Lower leg skin (tissue), 4 donors: ENCODE results near the gene KRT10. TPM values are rescaled to one million over a fixed set of nuclear protein-coding genes. Genes with fewer than 3 reads are reported as not detected.

Source experiments
- DNase-seq, 2 donors: peaks; one replicate each; pipeline ENCODE4 v3.0.0-alpha.2; 2019; ENCODE audit warnings: low spot score in 2 of 2
- H3K4me3 ChIP-seq: fragments of 200-600 bp; sonication (generic); 2 replicates; pipeline ENCODE4 v1.5.1; 2017; ENCODE audit warnings: mild to moderate bottlenecking, low read depth; ENCODE audit not compliant: poor library complexity, severe bottlenecking
- POLR2A ChIP-seq, 2 donors: fragments of 450-650 bp; IDR thresholded peaks; one replicate each; pipeline ENCODE4 v1.6.1; 2016 to 2017; ENCODE audit warnings: antibody characterized with exemption in 2 of 2, mild to moderate bottlenecking in 1 of 2, moderate library complexity in 1 of 2
- WGBS, 2 donors: methylation state at CpG; one replicate each; pipeline ENCODE4 v1.1.5; 2018; 5-methylcytosine and 5-hydroxymethylcytosine counted together
- intact Hi-C: fragments of 100-400 bp; cut with DNase I; formaldehyde crosslinking; loops from one replicate; pipeline ENCODE4 v1.15.0; 2023; ENCODE audit warnings: low total_unique reads
- total RNA-seq, 4 donors: library from RNA; depleted of rRNA; stranded (reverse); fragments of >200 nt; gene quantifications; one replicate each; pipeline ENCODE4 v1.1.0, GENCODE V29; 2016
- TF ChIP-seq, protein P1 (sequence below), 3 donors: fragments of 450-650 bp; IDR thresholded peaks; one replicate each; pipeline ENCODE4 v1.5.1; 2016; ENCODE audit warnings: antibody characterized with exemption in 3 of 3, mild to moderate bottlenecking in 3 of 3, moderate library complexity in 2 of 3

KRT10 gene
- total RNA-seq, 4 donors from 2014 or later = 4,878 to 8,317 (median 6,442) TPM

DNA sequence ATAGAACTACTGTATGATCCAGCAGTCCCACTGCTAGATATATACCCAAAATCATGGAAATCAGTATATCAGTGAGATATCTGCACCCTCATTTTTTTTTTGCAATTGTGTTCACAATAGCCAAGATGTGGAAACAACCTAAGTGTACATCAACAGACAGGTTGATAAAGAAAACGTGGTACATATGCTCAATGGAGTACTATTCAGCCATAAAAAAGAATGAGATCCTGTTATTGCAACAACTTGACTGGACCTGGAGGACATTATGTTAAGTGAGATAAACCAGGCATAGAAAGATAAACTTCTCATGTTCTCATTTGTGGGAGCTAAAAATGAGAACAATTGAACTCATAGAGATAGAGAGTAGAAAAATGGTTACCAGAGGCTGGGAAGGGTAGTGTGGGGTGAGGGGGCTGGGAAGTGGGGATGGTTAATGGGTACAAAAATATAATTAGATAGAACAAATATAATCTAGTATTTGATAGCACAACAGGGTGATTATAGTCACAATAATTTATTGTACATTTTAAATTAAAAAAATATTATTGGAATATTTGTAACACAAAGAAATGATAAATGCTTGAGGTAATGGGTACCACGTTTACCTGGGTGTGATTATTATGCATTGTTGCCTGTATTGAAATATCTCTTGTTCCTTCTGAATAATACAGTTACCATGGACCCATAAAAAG, 7.8 kb upstream of the KRT10 start:
- intact Hi-C loops = no loop called here
- TF ChIP-seq, protein P1, sequence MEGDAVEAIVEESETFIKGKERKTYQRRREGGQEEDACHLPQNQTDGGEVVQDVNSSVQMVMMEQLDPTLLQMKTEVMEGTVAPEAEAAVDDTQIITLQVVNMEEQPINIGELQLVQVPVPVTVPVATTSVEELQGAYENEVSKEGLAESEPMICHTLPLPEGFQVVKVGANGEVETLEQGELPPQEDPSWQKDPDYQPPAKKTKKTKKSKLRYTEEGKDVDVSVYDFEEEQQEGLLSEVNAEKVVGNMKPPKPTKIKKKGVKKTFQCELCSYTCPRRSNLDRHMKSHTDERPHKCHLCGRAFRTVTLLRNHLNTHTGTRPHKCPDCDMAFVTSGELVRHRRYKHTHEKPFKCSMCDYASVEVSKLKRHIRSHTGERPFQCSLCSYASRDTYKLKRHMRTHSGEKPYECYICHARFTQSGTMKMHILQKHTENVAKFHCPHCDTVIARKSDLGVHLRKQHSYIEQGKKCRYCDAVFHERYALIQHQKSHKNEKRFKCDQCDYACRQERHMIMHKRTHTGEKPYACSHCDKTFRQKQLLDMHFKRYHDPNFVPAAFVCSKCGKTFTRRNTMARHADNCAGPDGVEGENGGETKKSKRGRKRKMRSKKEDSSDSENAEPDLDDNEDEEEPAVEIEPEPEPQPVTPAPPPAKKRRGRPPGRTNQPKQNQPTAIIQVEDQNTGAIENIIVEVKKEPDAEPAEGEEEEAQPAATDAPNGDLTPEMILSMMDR (IDR thresholded peaks at IDR 0.05) = no peak
- no peak for TF ChIP-seq POLR2A (IDR thresholded peaks at IDR 0.05)
- H3K4me3 ChIP-seq = no peak overlapping the region
- WGBS, 2 donors = 87 to 90% methylated on average over 2 of the region's 2 CpGs
- DNase-seq = no peak

GRCh38 chr17:40828454-40829044, 6.1 kb upstream of the KRT10 start:
- DNase-seq = no peak
- intact Hi-C loops = no loop called here
- H3K4me3 ChIP-seq = no peak overlapping the region
- TF ChIP-seq POLR2A (IDR thresholded peaks at IDR 0.05) = no peak
- TF ChIP-seq, protein P1 (IDR thresholded peaks at IDR 0.05) = no peak
- WGBS, 2 donors = 69% methylated on average over 4 of the region's 4 CpGs

- no peak for DNase-seq
- intact Hi-C loops = no loop called here
- H3K4me3 ChIP-seq = no peak overlapping the region
- TF ChIP-seq, protein P1 (IDR thresholded peaks at IDR 0.05) = no peak
- TF ChIP-seq POLR2A (IDR thresholded peaks at IDR 0.05) = no peak
- WGBS, 2 donors = 58 to 70% methylated on average over 7 of the region's 7 CpGs
Observed at GRCh38 chr17:40827746-40828453, 5.5 kb upstream of the KRT10 start.

- no peak for DNase-seq
- TF ChIP-seq, protein P1 (IDR thresholded peaks at IDR 0.05) = no peak
- TF ChIP-seq POLR2A (IDR thresholded peaks at IDR 0.05) = no peak
- intact Hi-C loops = no loop called here
- 83 to 88% methylated on average over 2 of the region's 2 CpGs for WGBS, 2 donors
- no peak overlapping the region for H3K4me3 ChIP-seq
Observed at GRCh38 chr17:40825599-40825998, 3.2 kb upstream of the KRT10 start.

GRCh38 chr17:40824015-40824832, 1.8 kb upstream of the KRT10 start:
- DNase-seq = no peak
- intact Hi-C loops = no loop called here
- no peak overlapping the region for H3K4me3 ChIP-seq
- no peak for TF ChIP-seq POLR2A (IDR thresholded peaks at IDR 0.05)
- TF ChIP-seq, protein P1 (IDR thresholded peaks at IDR 0.05) = no peak
- 69 to 83% methylated on average over 1 of the region's 1 CpG for WGBS, 2 donors
